Neural cell (in vitro differentiated cells): ENCODE data around the gene PHF21A. TPM values are rescaled to one million over a fixed set of nuclear protein-coding genes. Genes with fewer than 3 reads are reported as not detected.
"Not testable (repeated sequence)": the region's sequence is repeated elsewhere in the genome, so short reads cannot be mapped to it uniquely, and the experiment has no call there.

Experiments used
- H2AFZ ChIP-seq: fragments of 200-600, 300-800 bp; sonication (generic), shearing (Covaris generic); 2 replicates; pipeline ENCODE4 v1.6.0; 2014; ENCODE audit warnings: low read depth, mild to moderate bottlenecking, antibody characterized with exemption, low read length, moderate library complexity
- H3F3A ChIP-seq: fragments of 200-600 bp; shearing (Covaris generic); 2 replicates; pipeline ENCODE4 v1.6.1; 2016; ENCODE audit warnings: mild to moderate bottlenecking, moderate library complexity, mixed read lengths, antibody characterized with exemption, low read length; ENCODE audit not compliant: insufficient read depth, poor library complexity, severe bottlenecking
- H3K27ac ChIP-seq: fragments of 200-600, 300-800 bp; sonication (generic), shearing (Covaris generic); 2 replicates; pipeline ENCODE4 v1.5.1; 2014; ENCODE audit warnings: mild to moderate bottlenecking, low read length, moderate library complexity
- H3K27me3 ChIP-seq: fragments of 300-800, 200-600 bp; sonication (generic), shearing (Covaris generic); 2 replicates; pipeline ENCODE4 v1.6.0; 2014; ENCODE audit warnings: mild to moderate bottlenecking, low read depth, low read length, moderate library complexity; ENCODE audit not compliant: insufficient read depth
- H3K36me3 ChIP-seq: fragments of 300-800, 200-600 bp; sonication (generic), shearing (Covaris generic); 2 replicates; pipeline ENCODE4 v1.5.1; 2014; ENCODE audit warnings: mild to moderate bottlenecking, antibody characterized with exemption, low read length, moderate library complexity; ENCODE audit not compliant: insufficient read depth
- H3K4me2 ChIP-seq: fragments of 300-800, 200-600 bp; sonication (generic), shearing (Covaris generic); 2 replicates; pipeline ENCODE4 v1.6.0; 2014; ENCODE audit warnings: mild to moderate bottlenecking, low read length
- H3K4me3 ChIP-seq: fragments of 300-800, 200-600 bp; sonication (generic), shearing (Covaris generic); 2 replicates; pipeline ENCODE4 v1.5.1; 2014; ENCODE audit warnings: mild to moderate bottlenecking, low read length, moderate library complexity
- H3K79me2 ChIP-seq: fragments of 200-600 bp; shearing (Covaris generic); replicated peaks from 2 replicates; pipeline ENCODE4 v1.6.0; 2014; ENCODE audit warnings: mild to moderate bottlenecking, low read length, moderate library complexity; ENCODE audit not compliant: insufficient read depth
- H3K9ac ChIP-seq: fragments of 300-800, 200-600 bp; sonication (generic), shearing (Covaris generic); 2 replicates; pipeline ENCODE4 v1.6.1; 2016; ENCODE audit warnings: mild to moderate bottlenecking, low read length, mixed read lengths
- H3K9me2 ChIP-seq: fragments of 200-600 bp; shearing (Covaris generic); 2 replicates; pipeline ENCODE4 v1.6.1; 2016; ENCODE audit warnings: mild to moderate bottlenecking, low read length, mixed read lengths; ENCODE audit not compliant: insufficient read depth
- H3K9me3 ChIP-seq: fragments of 200-600, 300-800 bp; sonication (generic), shearing (Covaris generic); 2 replicates; pipeline ENCODE4 v1.6.1; 2016; ENCODE audit warnings: mild to moderate bottlenecking, mixed run types, low read length, moderate library complexity, mixed read lengths
- H4K20me1 ChIP-seq: fragments of 200-600 bp; shearing (Covaris generic); 2 replicates; pipeline ENCODE4 v1.6.1; 2016; ENCODE audit warnings: mild to moderate bottlenecking, mixed run types; ENCODE audit not compliant: insufficient read depth
- EP300 ChIP-seq: fragments of 450-650 bp; conservative IDR thresholded peaks from 2 replicates; pipeline ENCODE4 v1.6.1; 2014; ENCODE audit warnings: antibody characterized with exemption, mild to moderate bottlenecking, moderate library complexity; ENCODE audit not compliant: poor library complexity, severe bottlenecking
- EZH2 ChIP-seq: fragments of 200-600, 300-800 bp; shearing (Covaris generic), sonication (generic); IDR thresholded peaks from 2 replicates; pipeline ENCODE4 v1.6.1; 2014; ENCODE audit warnings: antibody characterized with exemption, low read length, borderline replicate concordance, mild to moderate bottlenecking; ENCODE audit not compliant: insufficient read depth, poor library complexity, severe bottlenecking
- MXI1 ChIP-seq: fragments of 450-650 bp; conservative IDR thresholded peaks from 2 replicates; pipeline ENCODE4 v1.6.1; 2014; ENCODE audit warnings: antibody characterized with exemption, mild to moderate bottlenecking; ENCODE audit not compliant: poor library complexity, severe bottlenecking
- POLR2AphosphoS5 ChIP-seq: IDR thresholded peaks from 2 replicates; pipeline ENCODE4 v1.6.1; 2012
- RAD21 ChIP-seq: fragments of 450-650 bp; conservative IDR thresholded peaks from 2 replicates; pipeline ENCODE4 v1.6.1; 2014; ENCODE audit warnings: antibody characterized with exemption, mild to moderate bottlenecking, moderate library complexity
- SMC3 ChIP-seq: fragments of 450-650 bp; conservative IDR thresholded peaks from 2 replicates; pipeline ENCODE4 v1.6.1; 2014; ENCODE audit warnings: antibody characterized with exemption, mild to moderate bottlenecking, moderate library complexity; ENCODE audit not compliant: poor library complexity
- TAF1 ChIP-seq: IDR thresholded peaks from 2 replicates; pipeline ENCODE4 v1.6.1; 2012; ENCODE audit warnings: low read depth
- polyA plus RNA-seq: library from polyadenylated mRNA; depleted of rRNA; stranded (reverse); fragments of >200 nt; gene quantifications from 2 replicates; pipeline ENCODE4 v1.2.3, GENCODE V29; 2014
- TF ChIP-seq, protein P1 (sequence below): IDR thresholded peaks from 2 replicates; pipeline ENCODE4 v1.6.1; 2012; ENCODE audit warnings: borderline replicate concordance
- TF ChIP-seq, protein P2 (sequence below): fragments of 450-650 bp; IDR thresholded peaks from 2 replicates; pipeline ENCODE4 v1.5.1; 2014; ENCODE audit warnings: antibody characterized with exemption, mild to moderate bottlenecking, moderate library complexity; ENCODE audit not compliant: poor library complexity, severe bottlenecking

PHF21A gene
- polyA plus RNA-seq, 1 donor from 2014 or later = 31.7 TPM

DNA sequence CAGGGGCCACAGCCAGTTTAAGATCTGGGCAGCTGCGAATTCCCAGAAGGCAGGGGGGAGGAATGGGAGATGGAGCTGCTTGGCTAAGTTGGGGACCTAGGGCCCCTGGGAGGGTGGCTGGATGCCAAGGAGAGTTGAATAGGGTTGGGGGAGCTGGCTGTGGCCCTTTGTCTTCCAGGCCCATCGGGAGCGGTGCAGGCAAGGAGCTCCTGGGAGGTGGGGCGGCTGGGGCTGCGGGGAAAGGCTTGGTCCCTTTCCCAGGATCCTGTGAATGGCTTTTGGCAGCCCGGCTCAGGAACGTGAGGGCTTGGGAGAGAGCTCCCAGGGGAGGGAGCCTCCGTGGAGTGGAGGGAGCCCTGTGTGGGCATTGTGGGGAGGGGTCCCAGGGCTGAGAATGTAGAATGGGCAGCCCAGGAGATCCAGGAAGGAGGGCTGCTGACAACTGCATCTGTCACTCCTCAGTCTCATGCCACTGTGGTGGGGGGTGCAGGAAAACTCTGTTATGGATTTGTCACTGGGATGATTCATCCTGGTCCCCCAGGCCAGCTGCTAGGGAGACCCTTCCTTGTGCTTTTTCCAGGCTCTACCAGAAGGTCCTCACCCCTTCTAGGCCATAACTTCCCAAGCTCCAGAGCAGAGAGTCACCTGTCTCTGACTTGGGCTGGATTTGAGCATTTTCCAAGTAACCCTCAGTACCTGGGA, 220.2 kb downstream of the PHF21A start:
- Histone ChIP-seq H3K9ac (peak overlapping the region; percentile 84), H3K27ac (peak overlapping the region; percentile 97), H3K36me3 (no peaks in the 10 kb centered on the region)

DNA sequence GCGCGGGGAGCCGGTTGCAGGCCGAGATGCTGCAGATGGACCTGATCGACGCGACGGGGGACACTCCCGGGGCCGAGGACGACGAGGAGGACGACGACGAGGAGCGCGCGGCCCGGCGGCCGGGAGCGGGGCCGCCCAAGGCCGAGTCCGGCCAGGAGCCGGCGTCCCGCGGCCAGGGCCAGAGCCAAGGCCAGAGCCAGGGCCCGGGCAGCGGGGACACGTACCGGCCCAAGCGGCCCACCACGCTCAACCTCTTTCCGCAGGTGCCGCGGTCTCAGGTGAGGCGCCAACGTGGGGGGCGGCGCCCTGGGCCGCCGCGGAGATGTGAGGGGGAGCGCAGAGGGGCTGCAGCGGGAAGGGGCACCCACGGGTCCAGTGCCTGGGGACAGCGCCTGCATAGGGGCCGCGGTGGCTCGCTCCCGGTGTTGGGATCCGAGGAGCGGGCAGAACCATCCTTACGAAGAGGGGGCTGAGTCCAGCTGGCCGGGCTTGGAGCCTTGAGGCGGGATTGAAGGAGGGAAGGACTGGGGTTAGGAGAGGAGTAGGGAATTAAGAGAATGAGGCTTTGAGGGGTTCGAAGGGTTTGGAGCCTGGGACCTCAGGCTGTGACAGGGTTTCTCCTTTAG, 221.0 kb downstream of the PHF21A start:
- not testable (repeated sequence) for H2AFZ ChIP-seq, H4K20me1 ChIP-seq, H3K36me3 ChIP-seq, H3K27me3 ChIP-seq, H3F3A ChIP-seq, H3K9me3 ChIP-seq, H3K9me2 ChIP-seq
- H3K4me2 ChIP-seq = peak overlapping the region; percentile 97
- H3K79me2 ChIP-seq = peaks cover 35% of the 10 kb centered on the region
- peak overlapping the region; percentile 97 for H3K27ac ChIP-seq
- peak; percentile 13 for TF ChIP-seq SMC3
- peak overlapping the region; percentile 84 for H3K9ac ChIP-seq
- H3K4me3 ChIP-seq = peak overlapping the region; percentile 86

More for the DNA sequence above, 220.2 kb downstream of the PHF21A start:
- Histone ChIP-seq H4K20me1 (peaks cover 3% of the 10 kb centered on the region), H3K4me2 (peak overlapping the region; percentile 97), H3K4me3 (peak overlapping the region; percentile 86), H2AFZ (no peak overlapping the region), H3K79me2 (peaks cover 31% of the 10 kb centered on the region), H3F3A (no peaks in the 10 kb centered on the region), H3K9me2 (no peaks in the 10 kb centered on the region), H3K27me3 (no peaks in the 10 kb centered on the region), H3K9me3 (no peaks in the 10 kb centered on the region)
- TF ChIP-seq, protein P1, sequence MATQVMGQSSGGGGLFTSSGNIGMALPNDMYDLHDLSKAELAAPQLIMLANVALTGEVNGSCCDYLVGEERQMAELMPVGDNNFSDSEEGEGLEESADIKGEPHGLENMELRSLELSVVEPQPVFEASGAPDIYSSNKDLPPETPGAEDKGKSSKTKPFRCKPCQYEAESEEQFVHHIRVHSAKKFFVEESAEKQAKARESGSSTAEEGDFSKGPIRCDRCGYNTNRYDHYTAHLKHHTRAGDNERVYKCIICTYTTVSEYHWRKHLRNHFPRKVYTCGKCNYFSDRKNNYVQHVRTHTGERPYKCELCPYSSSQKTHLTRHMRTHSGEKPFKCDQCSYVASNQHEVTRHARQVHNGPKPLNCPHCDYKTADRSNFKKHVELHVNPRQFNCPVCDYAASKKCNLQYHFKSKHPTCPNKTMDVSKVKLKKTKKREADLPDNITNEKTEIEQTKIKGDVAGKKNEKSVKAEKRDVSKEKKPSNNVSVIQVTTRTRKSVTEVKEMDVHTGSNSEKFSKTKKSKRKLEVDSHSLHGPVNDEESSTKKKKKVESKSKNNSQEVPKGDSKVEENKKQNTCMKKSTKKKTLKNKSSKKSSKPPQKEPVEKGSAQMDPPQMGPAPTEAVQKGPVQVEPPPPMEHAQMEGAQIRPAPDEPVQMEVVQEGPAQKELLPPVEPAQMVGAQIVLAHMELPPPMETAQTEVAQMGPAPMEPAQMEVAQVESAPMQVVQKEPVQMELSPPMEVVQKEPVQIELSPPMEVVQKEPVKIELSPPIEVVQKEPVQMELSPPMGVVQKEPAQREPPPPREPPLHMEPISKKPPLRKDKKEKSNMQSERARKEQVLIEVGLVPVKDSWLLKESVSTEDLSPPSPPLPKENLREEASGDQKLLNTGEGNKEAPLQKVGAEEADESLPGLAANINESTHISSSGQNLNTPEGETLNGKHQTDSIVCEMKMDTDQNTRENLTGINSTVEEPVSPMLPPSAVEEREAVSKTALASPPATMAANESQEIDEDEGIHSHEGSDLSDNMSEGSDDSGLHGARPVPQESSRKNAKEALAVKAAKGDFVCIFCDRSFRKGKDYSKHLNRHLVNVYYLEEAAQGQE = no peak
- TF ChIP-seq, protein P2, sequence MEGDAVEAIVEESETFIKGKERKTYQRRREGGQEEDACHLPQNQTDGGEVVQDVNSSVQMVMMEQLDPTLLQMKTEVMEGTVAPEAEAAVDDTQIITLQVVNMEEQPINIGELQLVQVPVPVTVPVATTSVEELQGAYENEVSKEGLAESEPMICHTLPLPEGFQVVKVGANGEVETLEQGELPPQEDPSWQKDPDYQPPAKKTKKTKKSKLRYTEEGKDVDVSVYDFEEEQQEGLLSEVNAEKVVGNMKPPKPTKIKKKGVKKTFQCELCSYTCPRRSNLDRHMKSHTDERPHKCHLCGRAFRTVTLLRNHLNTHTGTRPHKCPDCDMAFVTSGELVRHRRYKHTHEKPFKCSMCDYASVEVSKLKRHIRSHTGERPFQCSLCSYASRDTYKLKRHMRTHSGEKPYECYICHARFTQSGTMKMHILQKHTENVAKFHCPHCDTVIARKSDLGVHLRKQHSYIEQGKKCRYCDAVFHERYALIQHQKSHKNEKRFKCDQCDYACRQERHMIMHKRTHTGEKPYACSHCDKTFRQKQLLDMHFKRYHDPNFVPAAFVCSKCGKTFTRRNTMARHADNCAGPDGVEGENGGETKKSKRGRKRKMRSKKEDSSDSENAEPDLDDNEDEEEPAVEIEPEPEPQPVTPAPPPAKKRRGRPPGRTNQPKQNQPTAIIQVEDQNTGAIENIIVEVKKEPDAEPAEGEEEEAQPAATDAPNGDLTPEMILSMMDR = no peak
- TF ChIP-seq EP300 (no peak), MXI1 (no peak), POLR2AphosphoS5 (no peak), SMC3 (no peak), RAD21 (no peak), TAF1 (no peak), EZH2 (no peak)
